WTC11 (cell line): ENCODE data around the gene MAB21L3. TPM values are rescaled to one million over a fixed set of nuclear protein-coding genes. Genes with fewer than 3 reads are reported as not detected.

Experiments
- ATAC-seq: fragments of 200-7000 bp; cut with Tn5 transposase; 2 replicates; pipeline ENCODE4 v1.10.0; 2021; ENCODE audit warnings: mild to moderate bottlenecking, moderate library complexity
- CTCF ChIA-PET: fragments of 300-600 bp; sonication (Branson Sonifier 250); formaldehyde crosslinking; loops from one replicate; lab custom pipeline; 2021; ENCODE audit warnings: antibody characterized with exemption; lab: Charles Lee
- POLR2A ChIA-PET: fragments of 350-600 bp; sonication (Branson Sonifier 250); formaldehyde crosslinking; loops from one replicate; lab custom pipeline; 2021; ENCODE audit warnings: antibody characterized with exemption; lab: Charles Lee
- DNase-seq: peaks from one replicate; pipeline ENCODE4 v3.0.0; 2021; ENCODE audit warnings: low spot score
- H3K27ac Mint-ChIP-seq: 2 replicates; pipeline ENCODE4 v1.8.0; 2021; ENCODE audit warnings: mixed read lengths
- H3K27me3 Mint-ChIP-seq: 2 replicates; pipeline ENCODE4 v1.8.0; 2021; ENCODE audit warnings: low read depth, mild to moderate bottlenecking, moderate library complexity, mixed read lengths
- H3K36me3 Mint-ChIP-seq: 2 replicates; pipeline ENCODE4 v1.8.0; 2021; ENCODE audit warnings: mixed read lengths
- H3K4me1 Mint-ChIP-seq: 2 replicates; pipeline ENCODE4 v1.8.0; 2022; ENCODE audit warnings: mixed read lengths
- H3K4me3 Mint-ChIP-seq: 2 replicates; pipeline ENCODE4 v1.8.0; 2021; ENCODE audit warnings: mild to moderate bottlenecking, moderate library complexity, mixed read lengths
- H3K9me3 Mint-ChIP-seq: 2 replicates; pipeline ENCODE4 v1.8.0; 2021; ENCODE audit warnings: mixed read lengths
- ATF1 ChIP-seq: sonication (generic); formaldehyde crosslinking; IDR thresholded peaks from 2 replicates; pipeline ENCODE4 v1.8.1; 2023; ENCODE audit warnings: mild to moderate bottlenecking, moderate library complexity, missing genetic modification reagents
- CREB1 ChIP-seq: sonication (generic); formaldehyde crosslinking; IDR thresholded peaks from 2 replicates; pipeline ENCODE4 v1.8.0; 2023; ENCODE audit warnings: mild to moderate bottlenecking, missing genetic modification reagents
- ELF4 ChIP-seq: sonication (generic); formaldehyde crosslinking; IDR thresholded peaks from 2 replicates; pipeline ENCODE4 v1.8.1; 2022; ENCODE audit warnings: low read depth, mild to moderate bottlenecking, moderate library complexity, missing genetic modification reagents
- FOXJ3 ChIP-seq: sonication (generic); formaldehyde crosslinking; IDR thresholded peaks from 2 replicates; pipeline ENCODE4 v1.9.0; 2021; ENCODE audit warnings: missing genetic modification reagents, mild to moderate bottlenecking, borderline replicate concordance
- KAT7 ChIP-seq: sonication (generic); formaldehyde crosslinking; IDR thresholded peaks from 2 replicates; pipeline ENCODE4 v1.8.1; 2023; ENCODE audit warnings: missing genetic modification reagents, mild to moderate bottlenecking, borderline replicate concordance
- NFATC4 ChIP-seq: fragments of 250-450 bp; sonication (Bioruptor Pico); IDR thresholded peaks from 2 replicates; pipeline ENCODE4 v1.9.0; 2021; ENCODE audit warnings: mild to moderate bottlenecking
- NR1H2 ChIP-seq: sonication (generic); formaldehyde crosslinking; IDR thresholded peaks from 2 replicates; pipeline ENCODE4 v1.9.0; 2021; ENCODE audit warnings: mild to moderate bottlenecking, moderate library complexity, missing genetic modification reagents
- NR2C2 ChIP-seq: sonication (generic); formaldehyde crosslinking; IDR thresholded peaks from 2 replicates; pipeline ENCODE4 v1.8.0; 2022; ENCODE audit warnings: mild to moderate bottlenecking, missing genetic modification reagents
- NR3C1 ChIP-seq: sonication (generic); formaldehyde crosslinking; conservative IDR thresholded peaks from 2 replicates; pipeline ENCODE4 v1.8.1; 2023; ENCODE audit warnings: low read depth, mild to moderate bottlenecking, missing genetic modification reagents
- SOX15 ChIP-seq: fragments of 250-450 bp; sonication (Bioruptor Pico); IDR thresholded peaks from 2 replicates; pipeline ENCODE4 v1.9.0; 2021; ENCODE audit warnings: mild to moderate bottlenecking
- TCF7 ChIP-seq: sonication (generic); formaldehyde crosslinking; IDR thresholded peaks from 2 replicates; pipeline ENCODE4 v1.8.0; 2022; ENCODE audit warnings: mild to moderate bottlenecking, low read depth, missing genetic modification reagents, moderate library complexity
- TEAD4 ChIP-seq: sonication (generic); formaldehyde crosslinking; IDR thresholded peaks from 2 replicates; pipeline ENCODE4 v1.8.0; 2022; ENCODE audit warnings: mild to moderate bottlenecking, missing genetic modification reagents
- TP53 ChIP-seq: sonication (generic); formaldehyde crosslinking; IDR thresholded peaks from 2 replicates; pipeline ENCODE4 v1.8.1; 2023; ENCODE audit warnings: mild to moderate bottlenecking, missing genetic modification reagents
- ZBTB21 ChIP-seq: sonication (generic); formaldehyde crosslinking; IDR thresholded peaks from 2 replicates; pipeline ENCODE4 v1.8.1; 2023; ENCODE audit warnings: mild to moderate bottlenecking, missing genetic modification reagents, borderline replicate concordance
- ZNF121 ChIP-seq: sonication (generic); formaldehyde crosslinking; IDR thresholded peaks from 2 replicates; pipeline ENCODE4 v1.8.0; 2023; ENCODE audit warnings: missing genetic modification reagents
- ZNF396 ChIP-seq: fragments of 250-450 bp; sonication (Bioruptor Pico); IDR thresholded peaks from 2 replicates; pipeline ENCODE4 v1.8.0; 2021; ENCODE audit warnings: mild to moderate bottlenecking, moderate library complexity, borderline replicate concordance
- ZNF416 ChIP-seq: fragments of 250-450 bp; sonication (Bioruptor Pico); IDR thresholded peaks from 2 replicates; pipeline ENCODE4 v1.9.0; 2021; ENCODE audit warnings: mild to moderate bottlenecking, inconsistent platforms
- total RNA-seq: library from RNA; stranded (reverse); gene quantifications from 3 replicates; pipeline ENCODE4 v1.2.3, GENCODE V29; 2021
- TF ChIP-seq, protein P1 (sequence below): sonication (generic); formaldehyde crosslinking; IDR thresholded peaks from 2 replicates; pipeline ENCODE4 v1.8.1; 2023; ENCODE audit warnings: mild to moderate bottlenecking, missing genetic modification reagents, moderate library complexity
- TF ChIP-seq, protein P2 (sequence below): sonication (generic); formaldehyde crosslinking; IDR thresholded peaks from 2 replicates; pipeline ENCODE4 v1.8.1; 2022; ENCODE audit warnings: mild to moderate bottlenecking, moderate library complexity, missing genetic modification reagents
- TF ChIP-seq, protein P3 (sequence below): sonication (generic); formaldehyde crosslinking; IDR thresholded peaks from 2 replicates; pipeline ENCODE4 v1.8.0; 2022; ENCODE audit warnings: mild to moderate bottlenecking, missing genetic modification reagents
- TF ChIP-seq, protein P4 (sequence below): fragments of 250-450 bp; sonication (Bioruptor Pico); IDR thresholded peaks from 2 replicates; pipeline ENCODE4 v1.9.0; 2021; ENCODE audit warnings: moderate library complexity, mild to moderate bottlenecking, inconsistent platforms, borderline replicate concordance
- TF ChIP-seq, protein P5 (sequence below): fragments of 250-450 bp; sonication (Bioruptor Pico); IDR thresholded peaks from 2 replicates; pipeline ENCODE4 v1.9.0; 2021; ENCODE audit warnings: mild to moderate bottlenecking
- TF ChIP-seq, protein P6 (sequence below): sonication (generic); formaldehyde crosslinking; IDR thresholded peaks from 2 replicates; pipeline ENCODE4 v1.8.1; 2022; ENCODE audit warnings: low read depth, missing genetic modification reagents, borderline replicate concordance
- TF ChIP-seq, protein P7 (sequence below): sonication (generic); formaldehyde crosslinking; IDR thresholded peaks from 2 replicates; pipeline ENCODE4 v1.8.1; 2022; ENCODE audit warnings: low read depth, mild to moderate bottlenecking, moderate library complexity, missing genetic modification reagents, borderline replicate concordance
- TF ChIP-seq, protein P8 (sequence below): sonication (generic); formaldehyde crosslinking; IDR thresholded peaks from 2 replicates; pipeline ENCODE4 v1.8.0; 2022; ENCODE audit warnings: missing genetic modification reagents

The MAB21L3 gene
- total RNA-seq, 1 experiment from 2014 or later, result not detected

DNA sequence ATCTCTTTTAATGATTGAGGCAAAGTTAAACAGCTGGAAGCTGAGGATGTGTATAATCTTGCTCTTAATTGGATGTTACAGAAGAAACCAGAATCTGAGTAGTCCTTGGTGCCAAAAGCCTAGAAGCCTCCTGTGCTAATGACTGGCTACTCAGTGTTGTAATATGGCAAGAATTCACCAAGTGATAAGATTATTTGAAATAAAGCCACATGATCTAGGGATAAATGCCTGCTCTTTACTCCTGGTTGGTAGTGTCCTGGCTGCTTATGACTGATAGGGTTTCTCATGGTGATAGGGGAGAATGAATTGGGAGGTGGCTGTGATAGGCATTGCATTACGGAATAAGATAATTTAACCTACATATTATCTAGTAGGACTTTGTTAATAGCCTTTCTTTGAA, 13.6 kb upstream of the MAB21L3 start (continued):
- TF ChIP-seq, protein P1, sequence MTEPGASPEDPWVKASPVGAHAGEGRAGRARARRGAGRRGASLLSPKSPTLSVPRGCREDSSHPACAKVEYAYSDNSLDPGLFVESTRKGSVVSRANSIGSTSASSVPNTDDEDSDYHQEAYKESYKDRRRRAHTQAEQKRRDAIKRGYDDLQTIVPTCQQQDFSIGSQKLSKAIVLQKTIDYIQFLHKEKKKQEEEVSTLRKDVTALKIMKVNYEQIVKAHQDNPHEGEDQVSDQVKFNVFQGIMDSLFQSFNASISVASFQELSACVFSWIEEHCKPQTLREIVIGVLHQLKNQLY (CRISPR knock-in tag), result no peak
- TF ChIP-seq, protein P2, sequence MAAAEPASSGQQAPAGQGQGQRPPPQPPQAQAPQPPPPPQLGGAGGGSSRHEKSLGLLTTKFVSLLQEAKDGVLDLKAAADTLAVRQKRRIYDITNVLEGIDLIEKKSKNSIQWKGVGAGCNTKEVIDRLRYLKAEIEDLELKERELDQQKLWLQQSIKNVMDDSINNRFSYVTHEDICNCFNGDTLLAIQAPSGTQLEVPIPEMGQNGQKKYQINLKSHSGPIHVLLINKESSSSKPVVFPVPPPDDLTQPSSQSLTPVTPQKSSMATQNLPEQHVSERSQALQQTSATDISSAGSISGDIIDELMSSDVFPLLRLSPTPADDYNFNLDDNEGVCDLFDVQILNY, result no peak
- TF ChIP-seq FOXJ3 (CRISPR knock-in tag), result no peak
- no peak for TF ChIP-seq ZNF121
- no peak for TF ChIP-seq TP53 (CRISPR knock-in tag)
- no peak for TF ChIP-seq SOX15 (CRISPR knock-in tag)
- TF ChIP-seq TEAD4 (CRISPR knock-in tag), result no peak
- TF ChIP-seq ZNF416 (CRISPR knock-in tag), result no peak
- TF ChIP-seq, protein P3, sequence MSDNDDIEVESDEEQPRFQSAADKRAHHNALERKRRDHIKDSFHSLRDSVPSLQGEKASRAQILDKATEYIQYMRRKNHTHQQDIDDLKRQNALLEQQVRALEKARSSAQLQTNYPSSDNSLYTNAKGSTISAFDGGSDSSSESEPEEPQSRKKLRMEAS, result no peak
- TF ChIP-seq, protein P4, sequence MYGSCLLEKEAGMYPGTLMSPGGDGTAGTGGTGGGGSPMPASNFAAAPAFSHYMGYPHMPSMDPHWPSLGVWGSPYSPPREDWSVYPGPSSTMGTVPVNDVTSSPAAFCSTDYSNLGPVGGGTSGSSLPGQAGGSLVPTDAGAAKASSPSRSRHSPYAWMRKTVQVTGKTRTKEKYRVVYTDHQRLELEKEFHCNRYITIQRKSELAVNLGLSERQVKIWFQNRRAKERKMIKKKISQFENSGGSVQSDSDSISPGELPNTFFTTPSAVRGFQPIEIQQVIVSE, result no peak
- no peak for TF ChIP-seq TCF7 (CRISPR knock-in tag)
- TF ChIP-seq, protein P5, sequence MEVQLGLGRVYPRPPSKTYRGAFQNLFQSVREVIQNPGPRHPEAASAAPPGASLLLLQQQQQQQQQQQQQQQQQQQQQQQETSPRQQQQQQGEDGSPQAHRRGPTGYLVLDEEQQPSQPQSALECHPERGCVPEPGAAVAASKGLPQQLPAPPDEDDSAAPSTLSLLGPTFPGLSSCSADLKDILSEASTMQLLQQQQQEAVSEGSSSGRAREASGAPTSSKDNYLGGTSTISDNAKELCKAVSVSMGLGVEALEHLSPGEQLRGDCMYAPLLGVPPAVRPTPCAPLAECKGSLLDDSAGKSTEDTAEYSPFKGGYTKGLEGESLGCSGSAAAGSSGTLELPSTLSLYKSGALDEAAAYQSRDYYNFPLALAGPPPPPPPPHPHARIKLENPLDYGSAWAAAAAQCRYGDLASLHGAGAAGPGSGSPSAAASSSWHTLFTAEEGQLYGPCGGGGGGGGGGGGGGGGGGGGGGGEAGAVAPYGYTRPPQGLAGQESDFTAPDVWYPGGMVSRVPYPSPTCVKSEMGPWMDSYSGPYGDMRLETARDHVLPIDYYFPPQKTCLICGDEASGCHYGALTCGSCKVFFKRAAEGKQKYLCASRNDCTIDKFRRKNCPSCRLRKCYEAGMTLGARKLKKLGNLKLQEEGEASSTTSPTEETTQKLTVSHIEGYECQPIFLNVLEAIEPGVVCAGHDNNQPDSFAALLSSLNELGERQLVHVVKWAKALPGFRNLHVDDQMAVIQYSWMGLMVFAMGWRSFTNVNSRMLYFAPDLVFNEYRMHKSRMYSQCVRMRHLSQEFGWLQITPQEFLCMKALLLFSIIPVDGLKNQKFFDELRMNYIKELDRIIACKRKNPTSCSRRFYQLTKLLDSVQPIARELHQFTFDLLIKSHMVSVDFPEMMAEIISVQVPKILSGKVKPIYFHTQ (CRISPR knock-in tag), result no peak

DNA sequence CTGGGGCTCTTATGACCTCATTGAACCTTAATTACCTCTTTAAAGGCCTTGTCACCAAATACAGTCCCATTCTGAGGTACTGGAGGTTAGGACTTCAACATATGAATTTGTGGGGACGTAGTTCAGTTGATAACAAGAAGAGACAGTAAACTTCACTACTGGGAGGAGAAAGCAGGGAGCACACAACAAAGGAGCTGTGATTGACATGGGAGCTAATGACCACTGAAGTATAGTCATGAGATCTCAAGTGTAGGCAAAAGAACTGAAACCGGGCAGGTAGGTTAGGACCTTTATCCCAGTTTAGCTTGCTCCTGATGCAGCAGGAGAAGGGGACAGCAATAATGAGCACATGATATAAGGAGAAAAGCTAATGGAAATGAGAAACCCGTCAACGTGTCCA, 11.8 kb upstream of the MAB21L3 start:
- Mint-ChIP-seq H3K4me3 (no peak overlapping the region), H3K27me3 (no peaks in the 10 kb centered on the region), H3K36me3 (peaks cover 6% of the 10 kb centered on the region), H3K27ac (no peak overlapping the region), H3K4me1 (no peaks in the 10 kb centered on the region), H3K9me3 (peaks cover 18% of the 10 kb centered on the region)
- DNase-seq (no peak), ATAC-seq (no peak)
- POLR2A ChIA-PET, result no interaction called here
- CTCF ChIA-PET, result interaction anchor here (1.4 to 1.6 kb wide), 2 partner anchors 386 to 400 kb away, joined by 3 to 5 read pairs; no protein-coding TSS in a partner anchor
- TF ChIP-seq NR1H2 (CRISPR knock-in tag), result no peak
- no peak for TF ChIP-seq NR3C1
- TF ChIP-seq ZNF396 (CRISPR knock-in tag), result no peak
- TF ChIP-seq, protein P6, sequence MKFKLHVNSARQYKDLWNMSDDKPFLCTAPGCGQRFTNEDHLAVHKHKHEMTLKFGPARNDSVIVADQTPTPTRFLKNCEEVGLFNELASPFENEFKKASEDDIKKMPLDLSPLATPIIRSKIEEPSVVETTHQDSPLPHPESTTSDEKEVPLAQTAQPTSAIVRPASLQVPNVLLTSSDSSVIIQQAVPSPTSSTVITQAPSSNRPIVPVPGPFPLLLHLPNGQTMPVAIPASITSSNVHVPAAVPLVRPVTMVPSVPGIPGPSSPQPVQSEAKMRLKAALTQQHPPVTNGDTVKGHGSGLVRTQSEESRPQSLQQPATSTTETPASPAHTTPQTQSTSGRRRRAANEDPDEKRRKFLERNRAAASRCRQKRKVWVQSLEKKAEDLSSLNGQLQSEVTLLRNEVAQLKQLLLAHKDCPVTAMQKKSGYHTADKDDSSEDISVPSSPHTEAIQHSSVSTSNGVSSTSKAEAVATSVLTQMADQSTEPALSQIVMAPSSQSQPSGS, result no peak
- no peak for TF ChIP-seq ELF4
- no peak for TF ChIP-seq NFATC4
- no peak for TF ChIP-seq NR2C2 (CRISPR knock-in tag)
- no peak for TF ChIP-seq ATF1 (CRISPR knock-in tag)
- TF ChIP-seq, protein P7, sequence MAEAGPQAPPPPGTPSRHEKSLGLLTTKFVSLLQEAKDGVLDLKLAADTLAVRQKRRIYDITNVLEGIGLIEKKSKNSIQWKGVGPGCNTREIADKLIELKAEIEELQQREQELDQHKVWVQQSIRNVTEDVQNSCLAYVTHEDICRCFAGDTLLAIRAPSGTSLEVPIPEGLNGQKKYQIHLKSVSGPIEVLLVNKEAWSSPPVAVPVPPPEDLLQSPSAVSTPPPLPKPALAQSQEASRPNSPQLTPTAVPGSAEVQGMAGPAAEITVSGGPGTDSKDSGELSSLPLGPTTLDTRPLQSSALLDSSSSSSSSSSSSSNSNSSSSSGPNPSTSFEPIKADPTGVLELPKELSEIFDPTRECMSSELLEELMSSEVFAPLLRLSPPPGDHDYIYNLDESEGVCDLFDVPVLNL, result no peak
- TF ChIP-seq TCF7 (CRISPR knock-in tag), result no peak
- TF ChIP-seq SOX15 (CRISPR knock-in tag), result no peak
- TF ChIP-seq TEAD4 (CRISPR knock-in tag), result no peak
- TF ChIP-seq CREB1 (CRISPR knock-in tag), result no peak
- no peak for TF ChIP-seq ZBTB21
- TF ChIP-seq, protein P8, sequence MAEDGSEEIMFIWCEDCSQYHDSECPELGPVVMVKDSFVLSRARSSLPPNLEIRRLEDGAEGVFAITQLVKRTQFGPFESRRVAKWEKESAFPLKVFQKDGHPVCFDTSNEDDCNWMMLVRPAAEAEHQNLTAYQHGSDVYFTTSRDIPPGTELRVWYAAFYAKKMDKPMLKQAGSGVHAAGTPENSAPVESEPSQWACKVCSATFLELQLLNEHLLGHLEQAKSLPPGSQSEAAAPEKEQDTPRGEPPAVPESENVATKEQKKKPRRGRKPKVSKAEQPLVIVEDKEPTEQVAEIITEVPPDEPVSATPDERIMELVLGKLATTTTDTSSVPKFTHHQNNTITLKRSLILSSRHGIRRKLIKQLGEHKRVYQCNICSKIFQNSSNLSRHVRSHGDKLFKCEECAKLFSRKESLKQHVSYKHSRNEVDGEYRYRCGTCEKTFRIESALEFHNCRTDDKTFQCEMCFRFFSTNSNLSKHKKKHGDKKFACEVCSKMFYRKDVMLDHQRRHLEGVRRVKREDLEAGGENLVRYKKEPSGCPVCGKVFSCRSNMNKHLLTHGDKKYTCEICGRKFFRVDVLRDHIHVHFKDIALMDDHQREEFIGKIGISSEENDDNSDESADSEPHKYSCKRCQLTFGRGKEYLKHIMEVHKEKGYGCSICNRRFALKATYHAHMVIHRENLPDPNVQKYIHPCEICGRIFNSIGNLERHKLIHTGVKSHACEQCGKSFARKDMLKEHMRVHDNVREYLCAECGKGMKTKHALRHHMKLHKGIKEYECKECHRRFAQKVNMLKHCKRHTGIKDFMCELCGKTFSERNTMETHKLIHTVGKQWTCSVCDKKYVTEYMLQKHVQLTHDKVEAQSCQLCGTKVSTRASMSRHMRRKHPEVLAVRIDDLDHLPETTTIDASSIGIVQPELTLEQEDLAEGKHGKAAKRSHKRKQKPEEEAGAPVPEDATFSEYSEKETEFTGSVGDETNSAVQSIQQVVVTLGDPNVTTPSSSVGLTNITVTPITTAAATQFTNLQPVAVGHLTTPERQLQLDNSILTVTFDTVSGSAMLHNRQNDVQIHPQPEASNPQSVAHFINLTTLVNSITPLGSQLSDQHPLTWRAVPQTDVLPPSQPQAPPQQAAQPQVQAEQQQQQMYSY (CRISPR knock-in tag), result no peak
- no peak for TF ChIP-seq KAT7 (CRISPR knock-in tag)
